SU-DHL-6 (cell line): ENCODE results near the gene TNIK.

Experiments
- EZH2phosphoT487 ChIP-seq: fragments of 200-600 bp; sonication (generic), shearing (Covaris generic); conservative IDR thresholded peaks from 2 replicates; pipeline ENCODE4 v1.6.1; 2018; ENCODE audit warnings: mild to moderate bottlenecking, antibody characterized with exemption, low read length, moderate library complexity, mixed read lengths
- TF ChIP-seq, protein P1 (sequence below): fragments of 200-600 bp; sonication (generic); IDR thresholded peaks from one replicate; pipeline ENCODE4 v1.5.1; 2017; ENCODE audit warnings: antibody characterized with exemption, mild to moderate bottlenecking, low read length, moderate library complexity; ENCODE audit not compliant: insufficient read depth, poor library complexity, severe bottlenecking

DNA sequence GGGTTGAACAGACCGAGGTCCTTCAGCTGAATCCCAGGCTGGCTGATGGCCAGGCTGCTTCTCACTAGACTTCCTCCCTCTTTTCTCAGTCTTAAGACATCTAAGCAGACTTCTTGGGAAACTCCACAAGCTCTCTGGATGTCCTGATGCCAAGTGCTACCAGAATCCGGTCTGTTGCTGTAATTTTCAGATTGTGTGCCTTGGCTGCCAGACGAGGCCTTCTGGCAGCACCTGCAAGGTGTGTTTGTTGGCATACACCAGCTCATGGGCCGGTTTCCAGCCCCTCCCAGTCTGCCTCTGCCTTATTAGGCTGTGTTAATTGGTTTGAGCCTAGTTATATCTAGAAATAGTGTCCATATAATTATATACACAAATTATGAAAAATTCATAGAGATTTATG, 120.6 kb downstream of the TNIK start:
- TF ChIP-seq, protein P1, sequence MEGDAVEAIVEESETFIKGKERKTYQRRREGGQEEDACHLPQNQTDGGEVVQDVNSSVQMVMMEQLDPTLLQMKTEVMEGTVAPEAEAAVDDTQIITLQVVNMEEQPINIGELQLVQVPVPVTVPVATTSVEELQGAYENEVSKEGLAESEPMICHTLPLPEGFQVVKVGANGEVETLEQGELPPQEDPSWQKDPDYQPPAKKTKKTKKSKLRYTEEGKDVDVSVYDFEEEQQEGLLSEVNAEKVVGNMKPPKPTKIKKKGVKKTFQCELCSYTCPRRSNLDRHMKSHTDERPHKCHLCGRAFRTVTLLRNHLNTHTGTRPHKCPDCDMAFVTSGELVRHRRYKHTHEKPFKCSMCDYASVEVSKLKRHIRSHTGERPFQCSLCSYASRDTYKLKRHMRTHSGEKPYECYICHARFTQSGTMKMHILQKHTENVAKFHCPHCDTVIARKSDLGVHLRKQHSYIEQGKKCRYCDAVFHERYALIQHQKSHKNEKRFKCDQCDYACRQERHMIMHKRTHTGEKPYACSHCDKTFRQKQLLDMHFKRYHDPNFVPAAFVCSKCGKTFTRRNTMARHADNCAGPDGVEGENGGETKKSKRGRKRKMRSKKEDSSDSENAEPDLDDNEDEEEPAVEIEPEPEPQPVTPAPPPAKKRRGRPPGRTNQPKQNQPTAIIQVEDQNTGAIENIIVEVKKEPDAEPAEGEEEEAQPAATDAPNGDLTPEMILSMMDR = no peak
- no peak for TF ChIP-seq EZH2phosphoT487
